Right atrium auricular region (tissue), 2 donors: ENCODE results near the gene PHF11. TPM values are rescaled to one million over a fixed set of nuclear protein-coding genes. Genes with fewer than 3 reads are reported as not detected.

ENCODE experiments used
- DNase-seq: peaks from one replicate; pipeline ENCODE4 v3.0.0-alpha.2; 2019; ENCODE audit warnings: low spot score
- H3K27ac ChIP-seq, 2 donors: fragments of 200-600 bp; sonication (generic); 1 replicate in 1 of 2; 2 replicates in 1 of 2; pipeline ENCODE4 v1.5.1; 2016 to 2019
- H3K27me3 ChIP-seq, 2 donors: fragments of 200-600 bp; sonication (generic); one replicate each; pipeline versions ENCODE4 v1.5.1 to v1.6.0; 2017 to 2019
- H3K36me3 ChIP-seq: fragments of 200-600 bp; sonication (generic); one replicate; pipeline ENCODE4 v1.5.1; 2016
- H3K4me1 ChIP-seq, 2 donors: fragments of 200-600 bp; sonication (generic); one replicate each; pipeline versions ENCODE4 v1.5.1 to v1.6.0; 2017 to 2019
- H3K4me3 ChIP-seq, 2 donors: fragments of 200-600 bp; sonication (generic); 1 replicate in 1 of 2; 2 replicates in 1 of 2; pipeline ENCODE4 v1.5.1; 2017 to 2019; ENCODE audit warnings: mild to moderate bottlenecking in 1 of 2, moderate library complexity in 1 of 2
- H3K9me3 ChIP-seq, 2 donors: fragments of 200-600 bp; sonication (generic); one replicate each; pipeline ENCODE4 v1.5.1; 2019
- total RNA-seq, 2 donors: library from RNA; depleted of rRNA; stranded (reverse); fragments of >200 nt; gene quantifications; one replicate each; pipeline ENCODE4 v1.1.0, GENCODE V29; 2016
- TF ChIP-seq, protein P1 (sequence below), 2 donors: fragments of 200-600 bp; sonication (generic); IDR thresholded peaks; one replicate each; pipeline ENCODE4 v1.5.1; 2019; ENCODE audit warnings: antibody characterized with exemption in 2 of 2

PHF11 gene
- total RNA-seq, 2 donors from 2014 or later: 14.8 to 22.3 TPM

DNA sequence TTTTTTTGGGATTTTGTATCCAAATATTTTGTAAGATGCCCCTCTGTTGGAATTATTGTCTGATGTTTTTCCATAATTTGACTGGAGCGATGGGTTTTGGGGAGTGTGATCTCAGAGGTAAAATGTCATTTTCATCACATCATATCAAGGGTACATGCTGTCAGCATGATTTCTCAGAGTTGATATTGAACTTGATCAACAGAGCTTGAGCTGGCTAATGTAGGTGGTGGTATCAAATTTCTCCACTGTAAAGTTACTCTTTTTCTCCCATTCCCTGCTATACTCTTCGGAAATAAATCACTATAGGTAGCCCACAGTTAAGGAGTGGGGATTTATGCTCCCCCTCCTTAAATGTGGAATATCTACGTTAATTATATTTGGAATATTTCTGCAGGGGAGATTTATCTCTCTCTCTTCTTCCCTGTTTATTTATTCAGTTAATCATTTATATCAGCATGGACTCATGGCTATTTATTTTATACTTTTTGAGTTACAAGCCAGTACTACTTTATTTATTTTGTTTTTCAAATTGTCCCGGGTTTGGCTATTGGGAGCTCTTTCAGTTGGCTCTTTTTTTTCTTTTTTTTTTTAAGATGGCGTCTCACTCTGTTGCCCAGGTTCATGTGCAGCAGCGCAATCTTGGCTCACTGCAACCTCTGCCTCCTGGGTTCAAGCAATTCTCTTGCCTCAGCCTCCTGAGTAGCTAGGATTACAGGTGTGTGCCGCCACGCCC, 42.9 kb upstream of the PHF11 start:
- H3K27ac ChIP-seq: no peak overlapping the region
- TF ChIP-seq, protein P1, sequence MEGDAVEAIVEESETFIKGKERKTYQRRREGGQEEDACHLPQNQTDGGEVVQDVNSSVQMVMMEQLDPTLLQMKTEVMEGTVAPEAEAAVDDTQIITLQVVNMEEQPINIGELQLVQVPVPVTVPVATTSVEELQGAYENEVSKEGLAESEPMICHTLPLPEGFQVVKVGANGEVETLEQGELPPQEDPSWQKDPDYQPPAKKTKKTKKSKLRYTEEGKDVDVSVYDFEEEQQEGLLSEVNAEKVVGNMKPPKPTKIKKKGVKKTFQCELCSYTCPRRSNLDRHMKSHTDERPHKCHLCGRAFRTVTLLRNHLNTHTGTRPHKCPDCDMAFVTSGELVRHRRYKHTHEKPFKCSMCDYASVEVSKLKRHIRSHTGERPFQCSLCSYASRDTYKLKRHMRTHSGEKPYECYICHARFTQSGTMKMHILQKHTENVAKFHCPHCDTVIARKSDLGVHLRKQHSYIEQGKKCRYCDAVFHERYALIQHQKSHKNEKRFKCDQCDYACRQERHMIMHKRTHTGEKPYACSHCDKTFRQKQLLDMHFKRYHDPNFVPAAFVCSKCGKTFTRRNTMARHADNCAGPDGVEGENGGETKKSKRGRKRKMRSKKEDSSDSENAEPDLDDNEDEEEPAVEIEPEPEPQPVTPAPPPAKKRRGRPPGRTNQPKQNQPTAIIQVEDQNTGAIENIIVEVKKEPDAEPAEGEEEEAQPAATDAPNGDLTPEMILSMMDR (IDR thresholded peaks at IDR 0.05): no peak
- H3K9me3 ChIP-seq: no peaks in the 10 kb centered on the region
- H3K27me3 ChIP-seq: no peaks in the 10 kb centered on the region
- H3K36me3 ChIP-seq: no peaks in the 10 kb centered on the region
- peaks cover 0 to 9% of the 10 kb centered on the region in 2 donors for H3K4me1 ChIP-seq
- H3K4me3 ChIP-seq: no peak overlapping the region
- no peak for DNase-seq

GRCh38 chr13:49453465-49453864, 42.3 kb upstream of the PHF11 start:
- H3K27ac ChIP-seq: no peak overlapping the region
- H3K9me3 ChIP-seq: no peaks in the 10 kb centered on the region
- TF ChIP-seq, protein P1 (IDR thresholded peaks at IDR 0.05): no peak
- DNase-seq: no peak
- H3K4me3 ChIP-seq: no peak overlapping the region
- peaks cover 0 to 7% of the 10 kb centered on the region in 2 donors for H3K4me1 ChIP-seq
- H3K36me3 ChIP-seq: no peaks in the 10 kb centered on the region
- H3K27me3 ChIP-seq: no peaks in the 10 kb centered on the region

GRCh38 chr13:49454388-49455006, 41.3 kb upstream of the PHF11 start:
- TF ChIP-seq, protein P1 (IDR thresholded peaks at IDR 0.05): no peak
- no peaks in the 10 kb centered on the region for H3K9me3 ChIP-seq
- no peaks in the 10 kb centered on the region for H3K27me3 ChIP-seq
- H3K4me1 ChIP-seq: peaks cover 0 to 7% of the 10 kb centered on the region in 2 donors
- no peak for DNase-seq
- no peak overlapping the region for H3K4me3 ChIP-seq
- H3K27ac ChIP-seq: no peak overlapping the region
- H3K36me3 ChIP-seq: no peaks in the 10 kb centered on the region

DNA sequence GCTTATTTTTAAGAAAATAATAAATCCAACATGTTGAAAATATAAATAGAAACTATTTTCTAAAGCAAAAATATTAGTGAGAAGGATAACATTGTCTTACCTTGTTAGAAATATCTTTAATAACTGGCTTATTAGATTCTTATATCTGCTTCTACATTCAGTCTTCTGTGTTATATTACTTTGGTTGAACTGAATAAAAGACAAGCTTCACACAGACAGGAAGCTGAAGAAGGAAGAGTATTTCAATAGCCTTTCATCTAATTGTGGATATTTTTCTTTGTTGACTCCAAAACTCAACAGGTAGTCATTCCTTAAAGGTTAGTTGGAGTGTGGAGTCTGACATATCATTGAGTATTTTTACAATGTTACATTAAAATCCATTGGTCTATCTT, 40.8 kb upstream of the PHF11 start:
- no peak overlapping the region for H3K27ac ChIP-seq
- TF ChIP-seq, protein P1 (IDR thresholded peaks at IDR 0.05): no peak
- H3K4me3 ChIP-seq: no peak overlapping the region

GRCh38 chr13:49456156-49456555, 39.6 kb upstream of the PHF11 start:
- no peaks in the 10 kb centered on the region for H3K27me3 ChIP-seq
- peaks cover under 1% of the 10 kb centered on the region for H3K36me3 ChIP-seq
- no peak overlapping the region for H3K27ac ChIP-seq
- DNase-seq: no peak
- peaks cover 0 to 7% of the 10 kb centered on the region in 2 donors for H3K4me1 ChIP-seq
- TF ChIP-seq, protein P1 (IDR thresholded peaks at IDR 0.05): no peak
- H3K4me3 ChIP-seq: no peak overlapping the region
- no peaks in the 10 kb centered on the region for H3K9me3 ChIP-seq

More for the DNA sequence above, 40.8 kb upstream of the PHF11 start:
- Histone ChIP-seq H3K36me3 (no peaks in the 10 kb centered on the region), H3K9me3 (no peaks in the 10 kb centered on the region), H3K27me3 (no peaks in the 10 kb centered on the region), H3K4me1 (peaks cover 0 to 7% of the 10 kb centered on the region in 2 donors)
- no peak for DNase-seq
